Transverse colon (tissue), 3 donors: Measurements from ENCODE around the gene CCNB2.
"Not testable (repeated sequence)": the region's sequence is repeated elsewhere in the genome, so short reads cannot be mapped to it uniquely, and the experiment has no call there.

Experiments used
- POLR2A ChIP-seq: fragments of 450-650 bp; IDR thresholded peaks from one replicate; pipeline ENCODE4 v1.6.1; 2016; ENCODE audit warnings: antibody characterized with exemption, mild to moderate bottlenecking, moderate library complexity
- POLR2AphosphoS5 ChIP-seq, 3 donors: sonication (generic); formaldehyde crosslinking; IDR thresholded peaks; one replicate each; pipeline ENCODE4 v1.6.1; 2016; ENCODE audit warnings: antibody characterized with exemption in 3 of 3

GRCh38 chr15:59125683-59126082 is 20.7 kb downstream of the CCNB2 start:
- not testable (repeated sequence) for TF ChIP-seq POLR2AphosphoS5 (IDR thresholded peaks at IDR 0.05); POLR2A
